ENCODE results near the gene SNRPB2. TPM values are rescaled to one million over a fixed set of nuclear protein-coding genes. Genes with fewer than 3 reads are reported as not detected.

SNRPB2 gene
- total and polyA plus RNA-seq, 2 donors (not counting 1 experiment from before 2014, with no cell fraction given), result 40.8 to 101 TPM

DNA sequence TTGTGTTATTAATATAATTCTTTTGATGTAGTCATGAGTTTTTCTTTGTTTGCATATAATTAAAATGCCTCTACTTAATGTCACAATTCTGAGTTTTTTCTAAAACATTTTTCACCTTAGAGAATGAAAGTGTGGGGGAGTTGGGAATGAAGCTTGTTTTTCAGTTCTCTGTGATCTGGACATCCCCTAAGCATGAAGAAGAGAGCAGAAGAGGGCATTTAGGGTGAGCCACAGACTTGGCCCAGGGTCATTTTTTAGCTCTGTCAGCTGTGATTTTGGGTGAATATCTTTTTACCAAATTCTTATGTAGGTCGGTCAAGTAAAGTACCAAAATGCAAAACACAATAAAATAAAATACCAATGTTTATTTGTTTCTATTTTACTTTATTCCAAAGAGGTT lies 22.3 kb downstream of the SNRPB2 start:
- no peaks in the 10 kb centered on the region for H3K36me3 ChIP-seq (ENCODE audit: control insufficient read depth, insufficient read depth, low read length)
- H4K20me1 ChIP-seq (ENCODE audit: control insufficient read depth, extremely low read depth, insufficient read depth, low read length), result no peaks in the 10 kb centered on the region
- H3K9ac ChIP-seq (ENCODE audit: insufficient read depth, low read length), result no peak overlapping the region
- no peaks in the 10 kb centered on the region for H3K4me1 ChIP-seq (ENCODE audit: control insufficient read depth, extremely low read depth, insufficient read depth, low read length)
- H3K79me2 ChIP-seq (ENCODE audit: control insufficient read depth, insufficient read depth, low read length), result no peaks in the 10 kb centered on the region
- no peak overlapping the region for H3K27ac ChIP-seq (ENCODE audit: insufficient read depth, low read length)
- TF ChIP-seq EZH2 (IDR thresholded peaks at IDR 0.05; ENCODE audit: low read length, missing control alignments), result no peak
- TF ChIP-seq, protein P1, sequence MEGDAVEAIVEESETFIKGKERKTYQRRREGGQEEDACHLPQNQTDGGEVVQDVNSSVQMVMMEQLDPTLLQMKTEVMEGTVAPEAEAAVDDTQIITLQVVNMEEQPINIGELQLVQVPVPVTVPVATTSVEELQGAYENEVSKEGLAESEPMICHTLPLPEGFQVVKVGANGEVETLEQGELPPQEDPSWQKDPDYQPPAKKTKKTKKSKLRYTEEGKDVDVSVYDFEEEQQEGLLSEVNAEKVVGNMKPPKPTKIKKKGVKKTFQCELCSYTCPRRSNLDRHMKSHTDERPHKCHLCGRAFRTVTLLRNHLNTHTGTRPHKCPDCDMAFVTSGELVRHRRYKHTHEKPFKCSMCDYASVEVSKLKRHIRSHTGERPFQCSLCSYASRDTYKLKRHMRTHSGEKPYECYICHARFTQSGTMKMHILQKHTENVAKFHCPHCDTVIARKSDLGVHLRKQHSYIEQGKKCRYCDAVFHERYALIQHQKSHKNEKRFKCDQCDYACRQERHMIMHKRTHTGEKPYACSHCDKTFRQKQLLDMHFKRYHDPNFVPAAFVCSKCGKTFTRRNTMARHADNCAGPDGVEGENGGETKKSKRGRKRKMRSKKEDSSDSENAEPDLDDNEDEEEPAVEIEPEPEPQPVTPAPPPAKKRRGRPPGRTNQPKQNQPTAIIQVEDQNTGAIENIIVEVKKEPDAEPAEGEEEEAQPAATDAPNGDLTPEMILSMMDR (conservative IDR thresholded peaks at IDR 0.05 in 1 of 2, IDR thresholded peaks at IDR 0.05 in 1 of 2; ENCODE audit: low read depth in 1 of 2, low read length in 2 of 2), result no peak
- no peak for DNase-seq (ENCODE audit: low read depth in 2 of 2)
- peaks cover 2% of the 10 kb centered on the region for H3K27me3 ChIP-seq (ENCODE audit: control insufficient read depth, insufficient read depth, low read length)
- no peaks in the 10 kb centered on the region for H3K9me3 ChIP-seq (ENCODE audit: control insufficient read depth, insufficient read depth, low read depth, low read length)
- no peak overlapping the region for H3K4me2 ChIP-seq (ENCODE audit: extremely low read depth, insufficient read depth, low read length)
- H3K4me3 ChIP-seq (replicated peaks in 1 of 4; ENCODE audit: control extremely low read depth in 1 of 4, insufficient read depth in 1 of 4, low read depth in 3 of 4, low read length in 4 of 4), result no peak overlapping the region
- no peak overlapping the region for H2AFZ ChIP-seq (ENCODE audit: low read length)

DNA sequence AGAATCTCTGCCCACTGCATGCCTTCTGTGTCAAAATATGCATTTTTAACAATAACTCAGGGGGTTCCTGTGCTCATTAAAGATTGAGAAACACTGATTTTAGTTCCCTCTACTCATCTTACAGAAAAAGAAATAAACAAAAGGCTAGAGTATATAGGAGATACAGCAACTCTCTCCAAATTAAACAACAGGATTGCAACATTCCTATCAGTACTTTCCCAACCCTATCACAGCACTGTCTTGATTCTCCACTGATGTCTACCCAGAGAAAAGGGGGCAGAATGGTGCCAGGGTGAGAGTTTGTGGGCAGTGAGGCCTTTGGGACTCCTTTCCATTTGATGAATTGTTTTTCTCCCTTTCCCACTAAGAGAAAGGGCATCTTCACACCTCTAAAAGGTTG lies 23.1 kb downstream of the SNRPB2 start:
- Histone ChIP-seq H3K4me3 (replicated peaks in 1 of 4; ENCODE audit: control extremely low read depth in 1 of 4, insufficient read depth in 1 of 4, low read depth in 3 of 4, low read length in 4 of 4) (no peak overlapping the region), H3K27ac (ENCODE audit: insufficient read depth, low read length) (no peak overlapping the region), H4K20me1 (ENCODE audit: control insufficient read depth, extremely low read depth, insufficient read depth, low read length) (no peaks in the 10 kb centered on the region), H3K4me2 (ENCODE audit: extremely low read depth, insufficient read depth, low read length) (no peak overlapping the region), H3K27me3 (ENCODE audit: control insufficient read depth, insufficient read depth, low read length) (peaks cover 2% of the 10 kb centered on the region), H3K79me2 (ENCODE audit: control insufficient read depth, insufficient read depth, low read length) (no peaks in the 10 kb centered on the region), H3K36me3 (ENCODE audit: control insufficient read depth, insufficient read depth, low read length) (no peaks in the 10 kb centered on the region), H3K9ac (ENCODE audit: insufficient read depth, low read length) (no peak overlapping the region), H3K4me1 (ENCODE audit: control insufficient read depth, extremely low read depth, insufficient read depth, low read length) (no peaks in the 10 kb centered on the region), H3K9me3 (ENCODE audit: control insufficient read depth, insufficient read depth, low read depth, low read length) (no peaks in the 10 kb centered on the region), H2AFZ (ENCODE audit: low read length) (no peak overlapping the region)
- DNase-seq (ENCODE audit: low read depth in 2 of 2), result no peak
- TF ChIP-seq EZH2 (IDR thresholded peaks at IDR 0.05; ENCODE audit: low read length, missing control alignments), result no peak
- TF ChIP-seq, protein P1 (conservative IDR thresholded peaks at IDR 0.05 in 1 of 2, IDR thresholded peaks at IDR 0.05 in 1 of 2; ENCODE audit: low read depth in 1 of 2, low read length in 2 of 2), result no peak

DNA sequence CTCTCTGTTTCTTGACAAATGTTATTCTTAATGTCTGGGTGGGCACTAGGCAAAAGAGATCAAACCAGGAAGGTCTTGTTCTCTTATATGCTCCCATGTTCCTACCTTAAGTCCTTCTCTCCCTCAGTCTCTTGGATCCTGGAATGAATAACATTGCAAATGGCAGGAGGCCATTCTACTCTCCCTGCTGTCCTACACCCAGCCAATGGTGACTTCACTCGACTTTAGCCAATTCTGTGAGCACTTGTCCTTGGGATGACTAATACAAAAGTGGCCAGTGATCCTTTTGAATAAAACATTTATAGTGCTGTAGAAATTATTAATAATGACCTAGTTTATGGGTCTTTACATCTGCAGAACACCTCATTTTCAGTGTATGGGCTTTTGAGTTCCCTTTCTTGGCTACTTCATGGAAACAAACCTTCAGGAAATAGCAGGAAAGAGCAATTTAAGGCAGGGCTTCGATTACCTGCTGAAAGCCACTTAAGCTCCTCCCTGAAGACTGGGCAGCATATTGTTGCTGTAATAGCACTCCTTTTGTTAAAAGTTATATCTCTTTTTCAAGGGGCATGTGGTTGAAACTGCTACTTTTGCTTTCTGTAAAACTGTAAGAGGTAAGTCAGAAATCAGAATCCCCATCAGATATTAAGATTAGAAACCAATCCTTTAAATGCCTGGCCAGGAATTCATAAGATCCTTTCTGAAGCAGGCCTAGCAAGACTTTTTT lies 28.8 kb downstream of the SNRPB2 start:
- TF ChIP-seq, protein P1 (conservative IDR thresholded peaks at IDR 0.05 in 1 of 2, IDR thresholded peaks at IDR 0.05 in 1 of 2; ENCODE audit: low read depth in 1 of 2, low read length in 2 of 2), result no peak
- TF ChIP-seq EZH2 (IDR thresholded peaks at IDR 0.05; ENCODE audit: low read length, missing control alignments), result no peak
- H3K9me3 ChIP-seq (ENCODE audit: control insufficient read depth, insufficient read depth, low read depth, low read length), result no peaks in the 10 kb centered on the region
- no peak overlapping the region for H3K9ac ChIP-seq (ENCODE audit: insufficient read depth, low read length)
- H3K36me3 ChIP-seq (ENCODE audit: control insufficient read depth, insufficient read depth, low read length), result no peaks in the 10 kb centered on the region
- no peak overlapping the region for H2AFZ ChIP-seq (ENCODE audit: low read length)
- no peak for DNase-seq (ENCODE audit: low read depth in 2 of 2)
- H3K27me3 ChIP-seq (ENCODE audit: control insufficient read depth, insufficient read depth, low read length), result no peaks in the 10 kb centered on the region
- H4K20me1 ChIP-seq (ENCODE audit: control insufficient read depth, extremely low read depth, insufficient read depth, low read length), result no peaks in the 10 kb centered on the region
- no peaks in the 10 kb centered on the region for H3K4me1 ChIP-seq (ENCODE audit: control insufficient read depth, extremely low read depth, insufficient read depth, low read length)
- H3K27ac ChIP-seq (ENCODE audit: insufficient read depth, low read length), result no peak overlapping the region
- no peaks in the 10 kb centered on the region for H3K79me2 ChIP-seq (ENCODE audit: control insufficient read depth, insufficient read depth, low read length)
- no peak overlapping the region for H3K4me3 ChIP-seq (replicated peaks in 1 of 4; ENCODE audit: control extremely low read depth in 1 of 4, insufficient read depth in 1 of 4, low read depth in 3 of 4, low read length in 4 of 4)
- no peak overlapping the region for H3K4me2 ChIP-seq (ENCODE audit: extremely low read depth, insufficient read depth, low read length)
